Measurements from ENCODE around the gene DNAJB13.
A peak's percentile ranks its signal among the peaks of the same experiment; 100 is the strongest.

DNAJB13 gene

DNA sequence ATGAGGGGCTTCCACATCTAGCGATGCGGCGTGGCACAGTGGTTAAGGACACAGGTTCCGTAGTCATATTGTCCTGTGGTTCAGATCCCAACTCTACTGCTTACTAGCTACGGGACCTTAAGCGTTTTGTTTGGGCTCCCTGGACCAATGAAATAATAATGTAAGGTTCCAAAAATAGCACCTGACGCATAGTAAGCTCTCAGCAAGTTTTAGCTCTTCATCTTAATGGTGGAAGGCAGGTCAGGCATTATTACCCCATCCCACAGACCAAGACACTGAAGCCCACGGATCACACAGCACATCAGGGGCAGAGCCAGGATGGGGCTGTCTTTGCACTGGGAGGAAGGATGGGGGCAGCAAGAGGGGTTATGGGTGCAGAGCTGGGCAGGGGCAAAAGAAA lies 13.0 kb downstream of the DNAJB13 start:
- no peaks in the 10 kb centered on the region for H3K79me2 ChIP-seq (ENCODE audit: low read length)
- H3K36me3 ChIP-seq (replicated peaks; ENCODE audit: insufficient read depth, low read length): no peaks in the 10 kb centered on the region
- H3K4me2 ChIP-seq (ENCODE audit: low read depth, low read length): peak overlapping the region; percentile 36; the same call in 1 of the 2 replicates
- DNase-seq: no peak
- no peak overlapping the region; the same call in 1 of the 2 replicates for H3K9ac ChIP-seq (ENCODE audit: low read length)
- H3K4me1 ChIP-seq (ENCODE audit: low read length): peaks cover 6% of the 10 kb centered on the region; the same call in 1 of the 2 replicates
- TF ChIP-seq, protein P1, sequence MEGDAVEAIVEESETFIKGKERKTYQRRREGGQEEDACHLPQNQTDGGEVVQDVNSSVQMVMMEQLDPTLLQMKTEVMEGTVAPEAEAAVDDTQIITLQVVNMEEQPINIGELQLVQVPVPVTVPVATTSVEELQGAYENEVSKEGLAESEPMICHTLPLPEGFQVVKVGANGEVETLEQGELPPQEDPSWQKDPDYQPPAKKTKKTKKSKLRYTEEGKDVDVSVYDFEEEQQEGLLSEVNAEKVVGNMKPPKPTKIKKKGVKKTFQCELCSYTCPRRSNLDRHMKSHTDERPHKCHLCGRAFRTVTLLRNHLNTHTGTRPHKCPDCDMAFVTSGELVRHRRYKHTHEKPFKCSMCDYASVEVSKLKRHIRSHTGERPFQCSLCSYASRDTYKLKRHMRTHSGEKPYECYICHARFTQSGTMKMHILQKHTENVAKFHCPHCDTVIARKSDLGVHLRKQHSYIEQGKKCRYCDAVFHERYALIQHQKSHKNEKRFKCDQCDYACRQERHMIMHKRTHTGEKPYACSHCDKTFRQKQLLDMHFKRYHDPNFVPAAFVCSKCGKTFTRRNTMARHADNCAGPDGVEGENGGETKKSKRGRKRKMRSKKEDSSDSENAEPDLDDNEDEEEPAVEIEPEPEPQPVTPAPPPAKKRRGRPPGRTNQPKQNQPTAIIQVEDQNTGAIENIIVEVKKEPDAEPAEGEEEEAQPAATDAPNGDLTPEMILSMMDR (IDR thresholded peaks at IDR 0.05; ENCODE audit: low read length): no peak
- TF ChIP-seq EZH2 (optimal IDR thresholded peaks at IDR 0.05; ENCODE audit: low read depth, low read length) (no peak), EZH2phosphoT487 (IDR thresholded peaks at IDR 0.05; ENCODE audit: low read length) (no peak)
- H3K27ac ChIP-seq (ENCODE audit: low read length): no peak overlapping the region
- H3K27me3 ChIP-seq (replicated peaks; ENCODE audit: insufficient read depth, low read length): no peaks in the 10 kb centered on the region
- no peaks in the 10 kb centered on the region for H3K9me2 ChIP-seq (replicated peaks; ENCODE audit: insufficient read depth, low read length)
- no peaks in the 10 kb centered on the region for H3F3A ChIP-seq (ENCODE audit: insufficient read depth, low read length)
- H3K9me3 ChIP-seq (replicated peaks; ENCODE audit: insufficient read depth, low read length): no peaks in the 10 kb centered on the region
- no peaks in the 10 kb centered on the region for H4K20me1 ChIP-seq (ENCODE audit: insufficient read depth, low read length)
- no peak overlapping the region for H3K4me3 ChIP-seq (ENCODE audit: low read length)
- H2AFZ ChIP-seq (ENCODE audit: low read length): peak overlapping the region; percentile 70

DNA sequence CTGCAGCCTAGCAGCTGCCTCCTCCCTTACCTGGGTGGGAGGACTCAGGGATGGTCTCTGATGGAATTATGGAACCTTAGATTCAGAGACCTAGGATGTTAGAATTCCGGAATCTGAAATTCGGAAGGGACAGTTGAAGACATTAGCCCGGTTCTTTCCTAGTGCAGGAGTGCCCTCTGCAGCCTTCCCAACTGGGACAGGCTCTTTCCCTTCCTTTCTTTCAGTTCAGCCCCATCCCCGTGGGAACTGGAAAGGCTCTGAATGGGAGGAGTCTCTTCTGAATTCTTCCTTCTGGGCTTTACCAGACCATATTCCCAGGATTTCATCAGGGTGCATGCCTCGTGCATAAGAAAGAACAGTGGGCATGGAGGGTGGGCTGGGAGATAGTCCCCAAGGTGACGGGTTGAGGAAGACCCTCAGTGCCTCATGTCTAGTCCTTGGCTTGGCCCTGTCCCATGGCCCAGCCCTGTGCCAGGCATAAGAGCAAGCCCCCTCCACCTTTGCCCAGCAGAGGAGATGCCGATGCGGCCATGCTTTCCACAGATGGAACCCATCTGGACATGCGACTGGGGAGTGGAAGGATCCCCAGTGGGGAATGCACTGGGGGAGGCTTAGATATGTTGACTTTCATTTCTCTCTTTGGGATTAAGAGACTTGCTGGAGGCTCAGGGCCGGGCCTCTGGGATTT lies 14.4 kb downstream of the DNAJB13 start:
- H3K27ac ChIP-seq (ENCODE audit: low read length): no peak overlapping the region
- H3K79me2 ChIP-seq (ENCODE audit: low read length): no peaks in the 10 kb centered on the region
- 0 out of 2 replicates have a peak, but pooled peaks cover 3% of the 10 kb centered on the region for H3F3A ChIP-seq (ENCODE audit: insufficient read depth, low read length)
- no peak overlapping the region for H3K9ac ChIP-seq (ENCODE audit: low read length)
- H3K36me3 ChIP-seq (replicated peaks; ENCODE audit: insufficient read depth, low read length): no peaks in the 10 kb centered on the region
- H3K4me2 ChIP-seq (ENCODE audit: low read depth, low read length): peak overlapping the region; percentile 36; the same call in 1 of the 2 replicates
- H3K4me1 ChIP-seq (ENCODE audit: low read length): peaks cover 6% of the 10 kb centered on the region; the same call in 1 of the 2 replicates
- no peaks in the 10 kb centered on the region for H3K9me3 ChIP-seq (replicated peaks; ENCODE audit: insufficient read depth, low read length)
- H3K4me3 ChIP-seq (ENCODE audit: low read length): no peak overlapping the region
- TF ChIP-seq EZH2 (optimal IDR thresholded peaks at IDR 0.05; ENCODE audit: low read depth, low read length): no peak
- no peaks in the 10 kb centered on the region for H3K9me2 ChIP-seq (replicated peaks; ENCODE audit: insufficient read depth, low read length)
- no peak for DNase-seq
- 0 out of 2 replicates have a peak overlapping the region, but pooled peaks have one; percentile 12 for H2AFZ ChIP-seq (ENCODE audit: low read length)
- no peaks in the 10 kb centered on the region for H3K27me3 ChIP-seq (replicated peaks; ENCODE audit: insufficient read depth, low read length)
- no peaks in the 10 kb centered on the region for H4K20me1 ChIP-seq (ENCODE audit: insufficient read depth, low read length)

DNA sequence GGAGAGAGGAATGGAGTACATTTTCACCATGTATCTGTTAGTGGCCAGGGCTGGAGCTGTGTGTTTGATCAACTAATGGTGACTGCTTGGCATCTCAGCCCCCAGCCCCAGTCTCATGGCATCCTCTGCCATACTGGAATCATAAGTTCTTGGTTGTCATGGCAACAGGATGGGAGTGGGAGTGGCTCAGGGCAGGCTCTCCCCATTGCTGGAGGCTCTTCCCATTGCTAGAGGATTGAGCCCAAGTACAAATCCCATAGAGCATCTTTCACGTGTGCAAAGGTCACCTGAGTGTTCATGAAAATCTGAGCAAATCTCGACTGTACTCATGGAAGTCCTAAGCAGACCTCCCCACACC lies 14.9 kb downstream of the DNAJB13 start:
- Histone ChIP-seq H2AFZ (ENCODE audit: low read length) (no peak overlapping the region), H3K4me1 (ENCODE audit: low read length) (peaks cover 6% of the 10 kb centered on the region; the same call in 1 of the 2 replicates), H4K20me1 (ENCODE audit: insufficient read depth, low read length) (no peaks in the 10 kb centered on the region), H3K9me2 (replicated peaks; ENCODE audit: insufficient read depth, low read length) (no peaks in the 10 kb centered on the region), H3K27me3 (replicated peaks; ENCODE audit: insufficient read depth, low read length) (no peaks in the 10 kb centered on the region), H3K9ac (ENCODE audit: low read length) (no peak overlapping the region), H3K4me3 (ENCODE audit: low read length) (no peak overlapping the region), H3F3A (ENCODE audit: insufficient read depth, low read length) (0 out of 2 replicates have a peak, but pooled peaks cover 6% of the 10 kb centered on the region), H3K4me2 (ENCODE audit: low read depth, low read length) (no peak overlapping the region), H3K9me3 (replicated peaks; ENCODE audit: insufficient read depth, low read length) (no peaks in the 10 kb centered on the region), H3K27ac (ENCODE audit: low read length) (no peak overlapping the region), H3K36me3 (replicated peaks; ENCODE audit: insufficient read depth, low read length) (no peaks in the 10 kb centered on the region), H3K79me2 (ENCODE audit: low read length) (no peaks in the 10 kb centered on the region)
- no peak for DNase-seq
- TF ChIP-seq, protein P1 (IDR thresholded peaks at IDR 0.05; ENCODE audit: low read length): no peak
- TF ChIP-seq EZH2 (optimal IDR thresholded peaks at IDR 0.05; ENCODE audit: low read depth, low read length): no peak
- no peak for TF ChIP-seq EZH2phosphoT487 (IDR thresholded peaks at IDR 0.05; ENCODE audit: low read length)
